ENCODE data around the gene MTREX. TPM values are rescaled to one million over a fixed set of nuclear protein-coding genes. Genes with fewer than 3 reads are reported as not detected.

The MTREX gene
- total RNA-seq, 1 donor from 2014 or later: 35.7 TPM

- Histone ChIP-seq H3K27me3 (ENCODE audit: control insufficient read depth, insufficient read depth, low read length) (no peaks in the 10 kb centered on the region), H3K4me3 (ENCODE audit: low read depth, low read length) (no peak overlapping the region), H3K36me3 (ENCODE audit: control insufficient read depth, insufficient read depth, low read length) (no peaks in the 10 kb centered on the region)
- no peak for DNase-seq (ENCODE audit: low read depth)
- TF ChIP-seq CTCF (IDR thresholded peaks at IDR 0.05; ENCODE audit: insufficient read depth, low read length, poor library complexity, severe bottlenecking): no peak
These were observed 17.8 kb downstream of the MTREX start for GRCh38 chr5:55325621-55326020.

GRCh38 chr5:55327281-55327680 is 19.5 kb downstream of the MTREX start:
- no peak for DNase-seq (ENCODE audit: low read depth)
- TF ChIP-seq CTCF (IDR thresholded peaks at IDR 0.05; ENCODE audit: insufficient read depth, low read length, poor library complexity, severe bottlenecking): no peak
- H3K27me3 ChIP-seq (ENCODE audit: control insufficient read depth, insufficient read depth, low read length): no peaks in the 10 kb centered on the region
- H3K36me3 ChIP-seq (ENCODE audit: control insufficient read depth, insufficient read depth, low read length): no peaks in the 10 kb centered on the region
- no peak overlapping the region for H3K4me3 ChIP-seq (ENCODE audit: low read depth, low read length)

- Histone ChIP-seq H3K36me3 (ENCODE audit: control insufficient read depth, insufficient read depth, low read length) (no peaks in the 10 kb centered on the region), H3K27me3 (ENCODE audit: control insufficient read depth, insufficient read depth, low read length) (no peaks in the 10 kb centered on the region), H3K4me3 (ENCODE audit: low read depth, low read length) (no peak overlapping the region)
- no peak for TF ChIP-seq CTCF (IDR thresholded peaks at IDR 0.05; ENCODE audit: insufficient read depth, low read length, poor library complexity, severe bottlenecking)
- no peak for DNase-seq (ENCODE audit: low read depth)
These were observed 23.5 kb downstream of the MTREX start for GRCh38 chr5:55331321-55331720.

- no peaks in the 10 kb centered on the region for H3K36me3 ChIP-seq (ENCODE audit: control insufficient read depth, insufficient read depth, low read length)
- no peaks in the 10 kb centered on the region for H3K27me3 ChIP-seq (ENCODE audit: control insufficient read depth, insufficient read depth, low read length)
- H3K4me3 ChIP-seq (ENCODE audit: low read depth, low read length): no peak overlapping the region
- no peak for TF ChIP-seq CTCF (IDR thresholded peaks at IDR 0.05; ENCODE audit: insufficient read depth, low read length, poor library complexity, severe bottlenecking)
- DNase-seq (ENCODE audit: low read depth): no peak
These were observed 25.2 kb downstream of the MTREX start for GRCh38 chr5:55333017-55333416.

GRCh38 chr5:55333811-55334210 is 26.0 kb downstream of the MTREX start:
- Histone ChIP-seq H3K27me3 (ENCODE audit: control insufficient read depth, insufficient read depth, low read length) (no peaks in the 10 kb centered on the region), H3K4me3 (ENCODE audit: low read depth, low read length) (no peak overlapping the region), H3K36me3 (ENCODE audit: control insufficient read depth, insufficient read depth, low read length) (no peaks in the 10 kb centered on the region)
- no peak for DNase-seq (ENCODE audit: low read depth)
- no peak for TF ChIP-seq CTCF (IDR thresholded peaks at IDR 0.05; ENCODE audit: insufficient read depth, low read length, poor library complexity, severe bottlenecking)

- Histone ChIP-seq H3K27me3 (ENCODE audit: control insufficient read depth, insufficient read depth, low read length) (no peaks in the 10 kb centered on the region), H3K36me3 (ENCODE audit: control insufficient read depth, insufficient read depth, low read length) (no peaks in the 10 kb centered on the region), H3K4me3 (ENCODE audit: low read depth, low read length) (no peak overlapping the region)
- no peak for DNase-seq (ENCODE audit: low read depth)
- no peak for TF ChIP-seq CTCF (IDR thresholded peaks at IDR 0.05; ENCODE audit: insufficient read depth, low read length, poor library complexity, severe bottlenecking)
These were observed 30.4 kb downstream of the MTREX start for GRCh38 chr5:55338092-55338613.
